Activated CD4-positive, CD25-positive, alpha-beta regulatory T cell treated with anti-CD3 and anti-CD28 coated beads, Interleukin-2, amount 50 U/mL, for 24 hours (primary cell): ENCODE data around the gene ANKRD13A.
"Not testable (repeated sequence)": the region's sequence is repeated elsewhere in the genome, so short reads cannot be mapped to it uniquely, and the experiment has no call there.

Source experiments
- ATAC-seq, 2 donors: fragments of 150-1000 bp; cut with Tn5 transposase; one replicate each; pipeline ENCODE4 v1.10.0; 2021; ENCODE audit warnings: mild to moderate bottlenecking in 1 of 2, moderate library complexity in 1 of 2

The ANKRD13A gene

DNA sequence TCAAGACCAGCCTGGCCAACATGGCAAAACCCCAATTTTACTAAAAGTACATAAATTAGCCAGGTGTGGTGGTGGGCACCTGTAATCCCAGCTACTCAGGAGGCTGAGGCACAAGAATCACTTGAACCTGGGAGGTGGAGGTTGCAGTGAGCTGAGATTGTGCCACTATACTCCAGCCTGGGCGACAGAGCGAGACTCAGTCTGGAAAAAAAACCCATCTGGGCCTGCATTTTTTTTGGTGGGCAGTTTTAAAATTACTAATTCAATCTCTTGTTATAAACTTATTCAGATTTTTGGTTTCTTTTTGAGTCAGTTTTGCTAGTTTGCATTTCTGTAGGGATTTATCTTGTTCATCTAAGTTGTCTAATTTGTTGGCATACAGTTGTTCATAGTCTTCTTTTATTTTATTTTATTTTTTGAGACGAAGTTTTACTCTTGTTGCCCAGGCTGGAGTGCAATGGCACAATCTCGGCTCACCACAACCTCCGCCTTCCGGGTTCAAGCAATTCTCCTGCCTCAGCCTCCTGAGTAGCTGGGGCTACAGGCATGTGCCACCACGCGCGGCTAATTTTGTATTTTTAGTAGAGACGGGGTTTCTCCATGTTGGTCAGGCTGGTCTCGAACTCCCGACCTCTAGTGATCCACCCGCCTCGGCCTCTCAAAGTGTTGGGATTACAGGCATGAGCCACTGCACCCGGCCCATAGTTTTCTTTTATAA lies 9.6 kb downstream of the ANKRD13A start:
- ATAC-seq = peak in 1 of 2 donors; percentile 15

DNA sequence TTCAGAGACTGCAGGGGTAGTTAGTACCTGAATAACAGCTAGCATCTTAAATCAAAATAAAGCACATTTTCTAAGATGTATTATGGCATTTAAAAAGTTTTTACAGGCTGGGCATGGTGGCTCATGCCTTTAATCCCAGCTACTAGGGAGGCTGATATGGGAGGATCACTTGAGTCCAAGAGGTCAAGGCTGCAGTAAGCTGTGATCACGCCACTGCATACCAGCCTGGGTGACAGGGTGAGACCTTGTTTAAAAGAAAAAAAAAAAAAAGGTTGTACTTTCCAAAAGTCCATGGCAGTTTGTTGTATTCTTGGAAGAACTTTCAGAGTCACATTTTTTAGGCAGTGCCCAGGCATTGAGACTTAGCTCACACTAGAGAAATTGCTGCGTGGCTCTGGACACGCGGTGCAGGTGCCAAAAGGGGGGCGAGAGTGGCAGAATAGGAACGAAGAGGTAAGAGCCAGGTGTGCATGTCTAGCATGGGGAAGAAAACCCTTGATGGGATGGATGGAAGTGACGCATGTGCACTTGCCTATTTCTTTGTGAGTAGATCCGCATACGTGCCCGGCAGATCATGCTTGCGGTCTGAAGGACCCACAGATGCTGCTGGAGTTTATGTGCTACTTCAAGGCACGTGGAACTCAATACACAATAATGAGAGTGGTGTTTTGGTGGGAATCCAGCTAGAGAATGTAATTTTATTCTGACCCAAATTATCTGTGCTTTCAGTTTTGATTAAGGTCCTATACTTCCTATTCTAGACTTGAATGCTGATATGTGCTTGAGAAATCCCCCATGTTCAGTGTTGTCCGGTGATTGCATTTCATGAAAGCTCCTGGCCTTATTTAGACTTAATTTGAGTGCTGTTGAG lies 11.9 kb downstream of the ANKRD13A start:
- peak; percentile 14 to 22 for ATAC-seq

DNA sequence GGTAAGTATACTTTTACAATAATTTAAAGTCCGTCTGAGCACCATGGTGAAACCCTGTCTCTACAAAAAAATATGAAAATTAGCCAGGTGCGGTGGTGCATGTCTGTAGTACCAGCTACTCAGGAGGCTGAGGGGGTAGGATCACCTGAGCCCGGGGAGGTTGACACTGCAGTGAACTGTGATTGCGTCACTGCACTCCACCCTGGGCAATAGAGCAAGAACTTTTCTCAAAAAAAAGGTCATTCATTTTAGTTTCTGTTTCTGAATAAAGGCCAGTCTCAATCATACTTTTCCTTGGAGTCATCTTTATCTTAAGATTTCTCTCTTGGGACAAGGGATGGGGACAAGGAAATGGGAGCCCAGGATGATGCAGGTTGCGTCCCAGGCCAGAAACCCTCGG lies 12.9 kb downstream of the ANKRD13A start:
- ATAC-seq = peak in 1 of 2 donors; percentile 52

DNA sequence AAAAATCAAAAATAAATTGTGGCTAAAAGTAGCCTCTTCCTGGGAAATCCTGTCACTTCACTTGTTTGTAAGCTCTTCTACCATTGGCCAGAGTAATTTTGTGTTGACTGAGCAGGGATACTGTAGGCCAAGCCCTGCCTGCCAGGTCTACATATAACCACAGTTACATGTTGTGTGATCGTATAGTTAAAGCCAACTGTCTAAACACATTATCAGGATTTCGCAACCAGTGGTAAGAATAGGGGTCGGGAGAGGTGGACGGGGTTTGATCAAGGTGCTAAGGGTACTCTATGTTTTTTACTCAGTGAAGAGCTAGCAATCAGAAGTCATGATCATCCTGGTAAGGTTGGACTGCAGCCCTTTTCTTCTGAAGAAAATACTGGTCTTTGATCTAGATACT lies 13.4 kb downstream of the ANKRD13A start:
- ATAC-seq = no peak

DNA sequence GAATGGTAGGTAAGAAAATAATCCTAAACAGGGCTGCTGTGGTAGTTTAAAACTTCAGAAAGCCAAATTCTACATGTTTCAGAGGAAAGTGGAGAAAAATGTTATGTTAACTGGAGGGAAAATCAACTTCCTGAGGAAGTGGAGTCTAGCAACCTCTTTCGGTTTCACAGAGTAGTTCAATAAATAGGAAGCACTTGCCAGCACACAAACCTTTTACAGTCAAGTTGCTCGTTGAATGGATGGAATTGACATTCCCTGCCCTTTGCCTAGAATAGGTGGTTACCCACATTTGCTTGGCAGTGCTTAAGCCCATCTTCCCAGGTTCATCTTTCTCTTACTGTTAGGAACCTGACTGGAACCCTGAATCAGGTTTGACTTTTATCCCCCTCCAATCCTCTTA lies 15.9 kb downstream of the ANKRD13A start:
- no peak for ATAC-seq

DNA sequence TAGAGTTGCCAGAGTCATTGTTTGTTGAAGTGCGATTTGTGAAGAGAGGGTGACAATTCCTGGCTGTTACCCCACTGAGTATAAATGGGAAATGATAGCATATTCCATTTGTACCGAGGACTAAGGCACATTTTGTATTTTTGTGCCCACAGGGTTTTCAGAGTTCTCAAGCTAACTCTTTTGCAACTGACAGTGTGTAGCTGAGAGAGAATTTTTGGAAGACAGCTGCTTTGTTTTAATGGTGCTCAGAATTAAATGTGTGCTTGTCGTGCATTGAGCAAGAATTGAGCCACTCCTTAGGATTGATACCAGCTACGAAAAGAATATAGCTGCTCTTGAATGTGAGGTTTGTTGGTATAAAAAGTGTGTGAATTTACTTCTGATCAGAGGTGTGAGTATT lies 21.7 kb downstream of the ANKRD13A start:
- ATAC-seq = no peak

DNA sequence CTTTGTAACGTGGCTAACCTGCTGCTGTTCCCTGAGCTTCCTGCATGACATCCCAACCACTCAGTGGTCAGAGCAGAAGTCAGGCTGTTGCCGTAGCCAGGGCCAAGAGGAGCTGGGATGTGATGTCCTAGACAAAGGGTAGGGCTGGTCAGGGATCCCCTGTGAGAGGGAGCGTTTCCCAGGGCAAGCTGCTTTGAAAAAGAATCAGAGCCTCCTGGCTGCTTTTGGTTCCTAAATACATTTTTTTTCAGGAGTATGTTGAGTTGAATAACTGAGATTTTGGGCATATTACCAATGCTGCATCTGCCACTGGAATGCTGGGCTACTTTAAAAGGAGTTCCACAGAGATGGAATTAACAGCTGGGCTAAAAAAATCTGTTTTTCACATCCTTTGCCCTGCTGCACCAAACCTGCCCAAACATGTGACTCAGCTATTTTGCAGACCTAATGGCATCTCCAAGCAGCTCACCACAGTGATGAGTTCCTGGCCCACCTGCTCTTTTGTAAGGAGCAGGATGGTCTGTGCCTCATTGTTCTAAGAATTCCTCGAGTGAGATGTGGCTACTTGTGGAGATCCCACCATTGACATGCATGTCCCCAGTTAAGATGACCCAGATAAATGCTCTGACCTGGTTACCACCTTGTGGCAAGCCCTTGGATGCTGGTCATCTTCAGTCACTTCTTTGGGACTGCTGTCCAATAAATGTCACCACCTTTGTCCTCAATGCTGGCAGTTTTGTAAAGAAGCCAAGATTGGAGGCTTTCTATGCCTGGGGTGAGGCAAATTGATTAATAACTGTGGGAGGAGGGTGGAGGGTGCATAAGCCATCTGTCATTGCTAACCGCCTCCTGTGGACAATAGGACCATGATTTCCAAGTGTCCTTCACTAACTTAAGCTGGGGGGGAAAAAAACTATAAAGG lies 24.1 kb downstream of the ANKRD13A start:
- no peak for ATAC-seq

DNA sequence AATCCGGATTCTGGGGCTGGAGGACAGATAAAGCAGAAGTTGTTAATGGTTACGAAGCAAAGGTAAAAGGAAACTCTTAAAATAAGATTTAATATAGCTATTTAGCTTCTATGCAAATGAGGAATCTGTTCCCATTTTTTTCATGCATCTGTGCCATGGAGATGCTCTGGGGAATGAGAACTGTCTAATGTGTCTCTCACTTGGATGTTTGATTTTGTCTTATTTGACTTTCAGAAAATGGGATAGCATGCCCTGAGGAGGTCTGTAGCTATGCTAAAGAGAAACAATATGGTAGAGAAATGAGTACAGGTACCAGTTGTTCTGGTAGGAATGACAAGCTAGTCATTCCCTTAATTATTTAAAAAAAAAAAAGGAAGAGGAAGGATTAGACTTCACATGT lies 24.8 kb downstream of the ANKRD13A start:
- ATAC-seq = no peak

DNA sequence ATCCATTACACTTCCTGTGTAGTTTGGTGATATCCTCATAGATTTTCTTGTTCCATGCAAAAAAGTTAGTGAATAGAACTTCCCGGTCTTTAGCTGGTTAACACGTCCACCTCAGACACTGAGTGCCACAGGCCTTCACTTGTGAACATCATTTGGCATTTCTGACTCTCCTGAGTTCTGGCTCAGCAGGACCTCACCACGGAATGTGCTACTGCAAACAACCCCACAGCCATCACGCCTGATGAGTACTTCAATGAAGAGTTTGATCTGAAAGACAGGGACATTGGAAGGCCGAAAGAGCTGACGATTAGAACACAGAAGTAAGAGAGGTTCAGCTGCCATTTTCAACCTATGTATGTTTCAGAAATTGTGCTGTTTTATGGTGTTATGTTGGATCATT lies 29.1 kb downstream of the ANKRD13A start:
- ATAC-seq = no peak

DNA sequence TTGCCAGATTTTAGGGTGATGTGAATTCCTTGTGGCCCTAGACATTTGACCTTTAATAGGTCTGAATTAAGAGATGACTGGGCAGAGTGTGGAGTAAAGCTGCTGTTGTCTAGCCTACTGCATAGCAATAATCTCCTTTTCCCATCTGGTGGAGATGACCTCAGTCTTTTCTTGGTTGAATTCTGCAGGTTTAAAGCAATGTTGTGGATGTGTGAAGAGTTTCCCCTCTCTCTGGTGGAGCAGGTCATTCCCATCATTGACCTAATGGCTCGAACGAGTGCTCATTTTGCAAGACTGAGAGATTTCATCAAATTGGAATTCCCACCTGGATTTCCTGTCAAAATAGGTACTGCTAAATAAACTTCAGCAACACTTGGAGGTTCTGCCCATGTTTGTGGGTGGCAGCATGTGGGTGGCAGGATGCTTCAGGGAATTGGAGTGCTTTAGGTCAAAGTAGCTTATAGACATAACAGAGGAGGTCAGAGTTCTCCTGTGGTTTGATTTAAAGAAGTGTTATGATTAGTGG lies 30.1 kb downstream of the ANKRD13A start:
- ATAC-seq = no peak

DNA sequence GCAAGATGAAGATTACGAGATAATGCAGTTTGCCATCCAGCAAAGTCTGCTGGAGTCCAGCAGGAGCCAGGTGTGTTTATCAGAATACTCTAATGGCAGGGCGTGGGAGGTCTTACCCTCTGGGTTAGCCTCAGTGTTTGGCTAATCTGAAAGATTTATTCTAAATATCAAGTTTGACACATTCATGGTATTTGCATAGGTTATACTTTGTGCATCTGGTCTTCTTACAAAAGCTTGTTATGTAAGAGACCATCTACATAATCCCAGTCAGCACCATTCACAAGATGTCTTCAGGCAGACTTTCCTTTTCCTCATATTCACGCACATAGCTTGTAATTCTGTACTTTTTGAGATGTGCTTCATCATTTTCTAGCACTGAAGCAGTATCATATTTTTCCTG lies 34.7 kb downstream of the ANKRD13A start:
- no peak for ATAC-seq

DNA sequence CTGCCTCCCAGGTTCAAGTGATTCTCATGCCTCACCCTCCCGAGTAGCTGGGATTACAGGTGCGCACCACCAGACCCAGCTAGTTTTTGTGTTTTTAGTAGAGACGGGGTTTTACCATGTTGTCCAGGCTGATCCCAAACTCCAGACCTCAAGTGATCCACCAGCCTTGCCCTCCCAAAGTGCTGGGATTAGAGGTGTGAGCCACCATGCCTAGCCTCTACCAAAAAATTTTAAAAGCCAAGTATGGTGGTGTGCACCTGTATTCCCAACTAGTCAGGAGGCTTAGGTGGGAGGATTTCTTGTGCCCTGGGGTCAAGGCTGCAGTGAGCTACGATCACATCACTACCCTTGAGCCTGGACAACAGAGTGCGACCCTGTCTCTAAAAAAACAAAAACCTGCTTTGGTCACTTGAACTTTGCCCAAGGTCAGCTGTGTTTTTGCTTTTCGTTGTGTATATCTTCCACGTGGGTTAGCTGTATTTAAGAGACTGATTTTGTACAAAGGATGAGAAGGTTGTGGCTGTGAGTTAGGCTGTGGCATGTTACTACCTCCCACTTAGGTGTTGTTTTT lies 36.4 kb downstream of the ANKRD13A start:
- no peak for ATAC-seq

DNA sequence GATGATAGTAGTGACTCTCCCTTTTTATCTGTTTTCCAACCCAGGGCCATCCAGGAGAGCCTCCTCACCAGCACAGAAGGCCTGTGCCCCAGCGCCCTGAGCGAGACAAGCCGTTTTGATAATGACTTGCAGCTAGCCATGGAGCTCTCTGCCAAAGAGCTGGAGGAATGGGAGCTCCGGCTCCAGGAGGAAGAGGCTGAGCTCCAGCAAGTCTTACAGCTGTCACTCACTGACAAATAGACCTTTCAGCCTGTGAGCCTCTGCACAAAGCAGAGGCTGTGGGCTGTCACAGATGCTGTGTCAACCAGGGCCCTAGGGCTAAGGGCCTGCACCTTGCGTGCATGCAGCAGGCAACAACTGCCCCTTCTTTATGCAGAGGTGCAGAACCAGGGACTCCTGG lies 38.1 kb downstream of the ANKRD13A start:
- no peak for ATAC-seq

DNA sequence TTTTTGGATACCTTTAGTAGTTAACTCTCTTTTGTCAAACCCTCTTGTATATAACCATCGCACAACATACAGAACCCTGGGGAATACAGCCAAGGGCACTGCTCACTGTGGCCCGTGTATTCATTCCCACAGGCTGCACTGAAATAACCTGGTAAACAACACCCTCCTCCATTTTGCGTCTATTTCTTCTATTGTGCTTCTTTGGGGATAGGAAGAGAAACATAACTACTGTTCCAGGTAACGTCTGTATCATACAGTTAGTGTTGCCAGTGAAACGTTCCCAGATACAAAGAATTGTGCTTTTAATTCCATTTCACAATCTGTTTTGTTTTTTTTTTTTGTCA lies 39.5 kb downstream of the ANKRD13A start:
- no peak for ATAC-seq

DNA sequence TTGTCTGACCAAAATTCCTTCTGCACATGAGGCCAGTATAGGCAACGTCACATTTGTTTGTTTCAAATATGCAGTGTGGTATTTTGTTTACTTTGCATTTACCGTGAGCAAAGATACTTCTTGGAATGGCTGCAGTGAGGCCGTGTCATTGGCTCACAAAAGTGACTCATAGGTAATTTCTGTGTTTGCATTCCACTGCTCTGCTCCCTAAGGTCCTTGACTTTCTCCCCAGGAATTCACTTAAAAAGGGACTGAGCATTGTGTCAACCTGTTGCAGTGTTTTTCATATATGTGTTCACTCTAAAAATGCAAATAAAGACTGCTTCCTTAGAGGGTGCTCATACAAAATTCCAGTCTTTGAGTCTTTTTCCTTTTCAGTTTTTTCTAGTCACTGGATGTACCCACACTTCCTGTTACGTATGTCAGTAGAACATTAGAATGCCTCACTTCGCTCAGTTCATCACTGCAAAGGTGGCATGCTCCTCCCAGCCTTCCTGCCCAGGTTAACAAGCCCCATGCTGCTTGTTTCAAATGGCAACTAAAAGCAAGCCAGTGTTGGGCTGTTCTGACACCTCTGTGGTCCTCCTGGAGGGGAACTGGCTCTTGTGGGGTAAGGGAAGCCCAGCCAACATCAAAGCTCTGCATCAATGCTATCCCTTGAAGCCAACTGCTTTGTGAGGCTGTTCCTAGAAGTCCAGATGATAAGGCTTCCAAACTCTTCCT lies 40.0 kb downstream of the ANKRD13A start:
- ATAC-seq = peak; percentile 51 to 54

DNA sequence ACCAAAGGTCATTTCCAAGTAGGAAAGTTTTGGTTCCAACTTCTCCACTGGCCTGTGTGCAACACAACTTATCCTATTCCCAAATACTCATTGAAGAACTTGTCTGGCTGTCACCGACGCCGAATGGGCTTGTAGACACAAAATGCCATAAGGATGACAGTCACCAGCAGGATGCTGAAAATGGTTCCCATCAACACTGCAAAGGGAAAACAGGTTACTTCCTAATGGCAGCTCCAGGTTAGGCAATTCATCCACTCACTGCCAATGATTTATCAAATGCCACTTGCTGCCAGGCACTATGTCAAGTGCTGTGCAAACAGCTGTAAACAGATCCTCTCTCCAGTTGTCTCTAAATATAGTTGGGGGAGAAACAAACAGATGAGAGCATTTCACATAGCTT lies 43.0 kb downstream of the ANKRD13A start:
- ATAC-seq = no peak

DNA sequence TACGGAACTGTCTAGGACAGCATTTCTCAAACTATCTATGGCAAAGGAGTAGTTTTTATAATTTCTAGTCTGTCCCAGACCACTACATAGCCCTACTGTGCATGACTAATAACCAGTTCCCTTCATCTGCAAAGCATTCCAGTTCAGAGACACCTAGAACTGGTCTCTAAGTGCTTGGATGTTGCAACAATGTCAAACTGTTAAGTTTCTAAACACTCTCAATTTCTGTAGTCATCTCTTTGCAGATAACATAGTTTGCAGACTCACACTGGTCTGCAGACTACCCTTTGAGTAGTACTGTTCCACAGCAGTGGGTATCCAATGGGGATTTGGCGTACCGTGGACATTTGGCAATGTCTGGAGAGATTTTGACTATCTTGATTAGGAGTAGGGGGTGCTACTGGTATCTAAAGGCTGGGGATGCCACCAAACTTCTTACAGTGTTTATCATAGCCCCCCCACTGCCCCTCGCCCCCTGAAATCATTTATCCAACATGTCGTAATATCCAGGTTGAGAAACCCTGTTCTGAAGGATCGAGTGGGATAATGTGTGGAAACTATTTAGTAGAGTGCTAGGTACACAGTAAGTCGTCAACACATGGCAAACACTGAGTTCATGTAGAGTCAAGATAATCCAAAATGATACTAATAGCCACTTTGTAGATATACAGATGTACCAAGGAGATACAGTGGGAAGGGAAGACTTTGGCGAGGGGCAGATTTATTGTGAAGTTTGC lies 47.4 kb downstream of the ANKRD13A start:
- ATAC-seq = no peak

DNA sequence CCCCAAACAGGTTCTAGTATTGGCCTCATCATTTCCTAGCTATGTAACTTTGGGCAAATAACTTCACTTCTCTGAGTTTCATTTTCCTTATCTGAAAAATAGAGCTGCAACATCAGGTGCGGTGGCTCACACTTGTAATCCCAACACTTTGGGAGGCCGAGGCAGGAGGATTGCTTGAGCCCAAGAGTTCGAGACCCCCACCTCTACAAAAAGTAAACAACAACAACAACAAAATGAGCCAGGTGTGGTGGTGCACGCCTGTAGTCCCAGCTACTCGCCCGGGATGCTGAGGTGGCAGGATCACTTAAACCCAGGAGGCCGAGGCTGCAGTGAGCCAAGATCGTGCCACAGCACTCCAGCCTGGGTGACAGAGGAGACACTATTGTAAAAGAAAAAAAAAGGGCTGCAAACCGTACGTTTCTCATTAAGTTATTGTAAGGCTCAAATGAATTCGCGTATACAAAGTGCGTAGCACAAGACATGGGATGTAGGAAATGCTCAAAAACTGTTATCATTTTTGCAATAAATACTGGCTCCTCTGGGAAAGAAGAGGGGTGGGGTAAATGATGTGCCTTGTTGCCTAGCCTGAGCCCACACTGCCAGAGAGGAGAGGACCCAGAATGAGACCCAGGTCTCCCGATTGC lies 48.2 kb downstream of the ANKRD13A start:
- no peak for ATAC-seq

DNA sequence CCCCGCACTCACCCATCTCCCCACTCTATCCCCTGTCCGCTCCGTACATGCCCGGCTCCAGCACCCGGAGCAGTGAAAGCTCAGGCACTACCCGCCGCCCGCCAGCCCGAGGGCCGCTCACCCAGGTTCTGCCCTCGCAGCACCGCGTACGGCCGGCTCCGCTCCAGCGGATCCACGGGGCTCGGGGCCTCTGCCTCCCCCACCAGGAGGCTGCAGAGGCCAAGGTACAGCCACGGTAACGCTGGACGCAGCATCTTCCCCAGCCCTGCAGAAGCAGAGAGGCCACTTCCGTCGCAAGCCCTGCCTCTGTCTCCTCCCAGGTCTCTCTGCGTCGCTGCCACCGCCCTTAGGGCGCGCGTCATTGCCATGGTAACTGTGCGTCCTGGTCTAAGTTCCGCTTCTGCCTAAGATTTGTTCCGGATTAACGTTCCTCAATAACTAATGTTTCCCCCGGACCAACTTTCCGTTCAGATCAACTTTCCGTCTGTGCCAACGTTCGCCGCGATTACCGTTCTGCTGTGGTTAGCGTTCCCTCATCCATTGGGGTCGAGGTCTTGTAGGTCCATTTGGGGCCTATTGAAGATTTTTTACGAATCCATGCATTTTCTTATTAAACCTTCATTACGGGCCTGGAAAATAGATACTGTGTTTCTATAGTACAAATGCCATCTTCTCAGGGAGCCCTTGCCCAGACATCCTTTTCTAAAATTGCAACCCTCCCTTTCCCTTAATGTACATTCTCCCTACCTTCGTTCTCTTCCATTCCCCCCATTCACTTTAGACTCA lies 49.2 kb downstream of the ANKRD13A start, which contains the start of gene C12orf76:
Gene C12orf76, minus strand, starts transcription at position 281 of the 786 bp plus-strand sequence. Its CDS starts 27 bp downstream, at position 254.
- peak; percentile 100 for ATAC-seq

DNA sequence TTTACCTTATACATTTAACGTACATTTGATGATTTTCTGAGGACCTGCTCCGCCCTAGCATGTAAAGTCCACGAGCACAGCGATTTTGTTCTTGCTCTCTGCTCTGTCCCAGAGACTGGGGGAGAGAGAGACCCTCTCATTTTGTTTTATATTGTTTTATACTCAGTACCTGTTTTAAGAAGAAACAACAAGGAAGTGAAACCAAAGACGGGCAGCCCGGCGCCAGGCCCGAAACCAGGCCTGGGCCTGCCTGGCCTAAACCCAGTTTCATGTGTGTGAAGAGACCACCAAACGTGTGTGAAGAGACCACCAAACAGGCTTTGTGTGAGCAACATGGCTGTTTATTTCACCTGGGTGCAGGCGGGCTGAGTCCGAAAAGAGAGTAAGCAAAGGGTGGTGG lies 49.8 kb downstream of the ANKRD13A start:
- ATAC-seq = not testable (repeated sequence)
